H9 (cell line): ENCODE measurements around the gene LYSMD3. TPM values are rescaled to one million over a fixed set of nuclear protein-coding genes. Genes with fewer than 3 reads are reported as not detected.

ENCODE experiments used
- DNase-seq: peaks from one replicate; pipeline ENCODE4 v3.0.0-alpha.2; 2017
- H2AFZ ChIP-seq: one replicate; pipeline ENCODE4 v1.6.1; 2013; ENCODE audit warnings: mild to moderate bottlenecking, low read length, control low read depth, moderate library complexity
- H2AK5ac ChIP-seq: 2 replicates; pipeline ENCODE4 v1.6.1; 2013; ENCODE audit warnings: low read length, control low read depth, mixed read lengths; ENCODE audit not compliant: insufficient read length
- H2BK120ac ChIP-seq: one replicate; pipeline ENCODE4 v1.6.1; 2013; ENCODE audit warnings: low read depth, mild to moderate bottlenecking, low read length, control low read depth, inconsistent platforms; ENCODE audit not compliant: poor library complexity, severe bottlenecking
- H2BK12ac ChIP-seq: 2 replicates; pipeline ENCODE4 v1.6.1; 2013; ENCODE audit warnings: low read length, control low read depth, mixed read lengths, low read depth; ENCODE audit not compliant: insufficient read length
- H2BK15ac ChIP-seq: 2 replicates; pipeline ENCODE4 v1.6.1; 2013; ENCODE audit warnings: low read depth, low read length, control low read depth
- H2BK20ac ChIP-seq: one replicate; pipeline ENCODE4 v1.6.1; 2013; ENCODE audit warnings: low read depth, mild to moderate bottlenecking, low read length, control low read depth, inconsistent platforms; ENCODE audit not compliant: poor library complexity, severe bottlenecking
- H2BK5ac ChIP-seq: 2 replicates; pipeline ENCODE4 v1.6.1; 2013; ENCODE audit warnings: low read length, control low read depth, mixed read lengths; ENCODE audit not compliant: insufficient read length
- H3K14ac ChIP-seq: 2 replicates; pipeline ENCODE4 v1.6.1; 2013; ENCODE audit warnings: low read length, control low read depth; ENCODE audit not compliant: insufficient read depth
- H3K18ac ChIP-seq: 2 replicates; pipeline ENCODE4 v1.6.1; 2013; ENCODE audit warnings: low read depth, mild to moderate bottlenecking, mixed read lengths, low read length, control low read depth; ENCODE audit not compliant: insufficient read length
- H3K23ac ChIP-seq: 2 replicates; pipeline ENCODE4 v1.6.1; 2013; ENCODE audit warnings: low read length, control low read depth, mixed read lengths, low read depth; ENCODE audit not compliant: insufficient read length
- H3K23me2 ChIP-seq: 2 replicates; pipeline ENCODE4 v1.6.1; 2013; ENCODE audit warnings: low read depth, mild to moderate bottlenecking, mixed read lengths, low read length, control low read depth; ENCODE audit not compliant: insufficient read length, poor library complexity, severe bottlenecking
- H3K27ac ChIP-seq: 2 replicates; pipeline ENCODE4 v1.5.1; 2013; ENCODE audit warnings: low read length, control low read depth, mixed read lengths, low read depth; ENCODE audit not compliant: insufficient read length
- H3K27me3 ChIP-seq: 2 replicates; pipeline ENCODE4 v1.6.1; 2013; ENCODE audit warnings: low read length, control low read depth, inconsistent platforms; ENCODE audit not compliant: insufficient read depth
- H3K4ac ChIP-seq: 2 replicates; pipeline ENCODE4 v1.6.1; 2013; ENCODE audit warnings: low read depth, mild to moderate bottlenecking, control low read depth, inconsistent platforms, low read length, moderate library complexity
- H3K4me1 ChIP-seq: 2 replicates; pipeline ENCODE4 v1.6.1; 2013; ENCODE audit warnings: low read length, control low read depth, inconsistent platforms; ENCODE audit not compliant: insufficient read depth
- H3K4me2 ChIP-seq: 2 replicates; pipeline ENCODE4 v1.6.1; 2013; ENCODE audit warnings: low read length, control low read depth, mixed read lengths; ENCODE audit not compliant: insufficient read length, insufficient read depth
- H3K56ac ChIP-seq: 2 replicates; pipeline ENCODE4 v1.6.1; 2013; ENCODE audit warnings: low read depth, mild to moderate bottlenecking, mixed read lengths, low read length, control low read depth; ENCODE audit not compliant: insufficient read length
- H3K79me1 ChIP-seq: 2 replicates; pipeline ENCODE4 v1.6.1; 2013; ENCODE audit warnings: low read depth, mild to moderate bottlenecking, moderate library complexity, low read length, control low read depth, inconsistent platforms; ENCODE audit not compliant: insufficient read depth, poor library complexity, severe bottlenecking
- H3K79me2 ChIP-seq: 2 replicates; pipeline ENCODE4 v1.6.1; 2013; ENCODE audit warnings: low read length, control low read depth, inconsistent platforms; ENCODE audit not compliant: insufficient read depth
- H3K9ac ChIP-seq: 2 replicates; pipeline ENCODE4 v1.6.1; 2013; ENCODE audit warnings: low read length, control low read depth, mixed read lengths; ENCODE audit not compliant: insufficient read length; ENCODE audit errors: extremely low read depth
- H3K9me3 ChIP-seq: one replicate; pipeline ENCODE4 v1.6.1; 2013; ENCODE audit warnings: low read depth, low read length, inconsistent platforms; ENCODE audit not compliant: control insufficient read depth
- H3T11ph ChIP-seq: one replicate; pipeline ENCODE4 v1.6.1; 2013; ENCODE audit warnings: mild to moderate bottlenecking, low read length, control low read depth, inconsistent platforms
- H4K20me1 ChIP-seq: one replicate; pipeline ENCODE4 v1.6.1; 2013; ENCODE audit not compliant: control insufficient read depth, insufficient read length, insufficient read depth
- H4K5ac ChIP-seq: 2 replicates; pipeline ENCODE4 v1.6.1; 2013; ENCODE audit warnings: low read depth, mild to moderate bottlenecking, mixed read lengths, low read length, control low read depth; ENCODE audit not compliant: insufficient read length
- H4K8ac ChIP-seq: replicated peaks from 2 replicates; pipeline ENCODE4 v1.6.1; 2013; ENCODE audit warnings: low read length, control low read depth, mixed read lengths, low read depth; ENCODE audit not compliant: insufficient read length
- H4K91ac ChIP-seq: 2 replicates; pipeline ENCODE4 v1.6.1; 2013; ENCODE audit warnings: low read depth, mild to moderate bottlenecking, moderate library complexity, mixed read lengths, low read length, control low read depth; ENCODE audit not compliant: insufficient read length
- H3K27ac Mint-ChIP-seq, 3 experiments: 2 replicates in 2 of 3; 3 replicates in 1 of 3; pipeline ENCODE4 v1.8.0; 2020 to 2021; ENCODE audit warnings: mixed read lengths in 3 of 3, mild to moderate bottlenecking in 1 of 3, moderate library complexity in 1 of 3
- H3K27me3 Mint-ChIP-seq: 2 replicates; pipeline ENCODE4 v1.8.0; 2021; ENCODE audit warnings: low read depth, mild to moderate bottlenecking, moderate library complexity, mixed read lengths
- H3K36me3 Mint-ChIP-seq, 3 experiments: 2 replicates in 2 of 3; 3 replicates in 1 of 3; pipeline ENCODE4 v1.8.0; 2020 to 2021; ENCODE audit warnings: low read depth in 3 of 3, mixed read lengths in 3 of 3; ENCODE audit not compliant: insufficient read depth in 1 of 3
- H3K4me1 Mint-ChIP-seq, 2 experiments: 2 replicates each; pipeline ENCODE4 v1.8.0; 2020; ENCODE audit warnings: mixed read lengths in 2 of 2
- H3K4me3 Mint-ChIP-seq, 2 experiments: 2 replicates in 1 of 2; 3 replicates in 1 of 2; pipeline ENCODE4 v1.8.0; 2020 to 2021; ENCODE audit warnings: mild to moderate bottlenecking in 2 of 2, mixed read lengths in 2 of 2, moderate library complexity in 1 of 2
- H3K9me3 Mint-ChIP-seq, 2 experiments: 2 replicates in 1 of 2; 3 replicates in 1 of 2; pipeline ENCODE4 v1.8.0; 2020; ENCODE audit warnings: mild to moderate bottlenecking in 2 of 2, mixed read lengths in 2 of 2, moderate library complexity in 1 of 2
- WGBS: extraction: QIAGEN DNeasy Blood & Tissue Kit; methylation state at CpG from one replicate; pipeline ENCODE4 v1.1.7; 2013; ENCODE audit warnings: missing lambda C conversion rate, low lambda C conversion rate, mixed read lengths; ENCODE audit not compliant: insufficient read length; ENCODE audit errors: extremely low coverage; 5-methylcytosine and 5-hydroxymethylcytosine counted together
- total RNA-seq: library from RNA; stranded (reverse); gene quantifications from 2 replicates; pipeline ENCODE4 v1.2.1, GENCODE V29; 2021
- TF ChIP-seq, protein P1 (sequence below): fragments of 200-600 bp; sonication (generic); conservative IDR thresholded peaks from 3 replicates; pipeline ENCODE4 v1.8.0; 2021; ENCODE audit warnings: antibody characterized with exemption, mild to moderate bottlenecking

The LYSMD3 gene
- total RNA-seq, 1 experiment from 2014 or later: 14.0 TPM

DNA sequence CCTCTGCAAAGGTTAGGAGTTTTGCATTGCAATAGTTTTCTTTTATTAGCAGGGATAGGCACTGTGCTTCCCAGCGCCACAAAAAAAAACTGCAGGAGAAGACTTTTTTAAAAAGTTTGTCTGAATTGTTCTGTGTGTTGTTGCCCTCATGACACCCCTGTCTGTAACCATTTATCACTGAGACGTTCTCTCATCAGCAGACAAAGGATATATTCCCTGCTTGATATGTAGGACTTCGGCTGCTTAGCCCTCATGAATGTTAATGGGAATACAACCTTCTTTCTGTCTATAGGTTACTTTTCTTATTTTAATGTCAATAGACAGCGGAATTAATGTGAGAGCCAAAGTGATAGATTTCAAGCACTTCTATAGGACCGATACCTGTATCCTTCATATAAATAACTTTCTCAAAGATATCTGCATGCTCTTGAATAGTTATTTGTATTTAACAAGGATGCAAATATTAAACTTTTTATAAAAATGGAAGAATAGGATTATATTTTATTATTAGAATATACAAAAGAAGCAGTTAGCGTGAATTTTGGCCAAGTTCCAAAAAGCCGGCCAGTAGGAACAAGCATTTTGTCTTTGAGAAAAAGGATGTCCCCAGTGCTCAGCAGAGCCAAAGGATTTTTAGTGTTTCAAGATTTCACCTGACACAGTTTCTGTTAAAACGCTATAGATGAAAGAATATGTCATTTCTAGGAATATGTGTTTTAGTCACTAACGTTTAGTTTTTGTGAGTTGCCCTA, 1.5 kb upstream of the LYSMD3 start:
- no peak overlapping the region for H3K4me2 ChIP-seq
- H2BK5ac ChIP-seq: no peak overlapping the region
- Mint-ChIP-seq H3K36me3 (peaks cover 0 to 10% (median 0%) of the 10 kb centered on the region in 3 experiments; a peak in 1 of 7 replicates), H3K9me3 (no peaks in the 10 kb centered on the region), H3K4me3 (peak overlapping the region; percentile 93 to 96; a peak in 2 of 5 replicates), H3K27ac (no peak overlapping the region), H3K27me3 (no peaks in the 10 kb centered on the region), H3K4me1 (peaks cover 26 to 35% of the 10 kb centered on the region in 2 experiments)
- H2AK5ac ChIP-seq: no peak overlapping the region
- no peak overlapping the region for H2BK120ac ChIP-seq
- no peak overlapping the region for H2BK12ac ChIP-seq
- no peaks in the 10 kb centered on the region for H4K20me1 ChIP-seq
- H4K8ac ChIP-seq: no peak overlapping the region
- TF ChIP-seq, protein P1, sequence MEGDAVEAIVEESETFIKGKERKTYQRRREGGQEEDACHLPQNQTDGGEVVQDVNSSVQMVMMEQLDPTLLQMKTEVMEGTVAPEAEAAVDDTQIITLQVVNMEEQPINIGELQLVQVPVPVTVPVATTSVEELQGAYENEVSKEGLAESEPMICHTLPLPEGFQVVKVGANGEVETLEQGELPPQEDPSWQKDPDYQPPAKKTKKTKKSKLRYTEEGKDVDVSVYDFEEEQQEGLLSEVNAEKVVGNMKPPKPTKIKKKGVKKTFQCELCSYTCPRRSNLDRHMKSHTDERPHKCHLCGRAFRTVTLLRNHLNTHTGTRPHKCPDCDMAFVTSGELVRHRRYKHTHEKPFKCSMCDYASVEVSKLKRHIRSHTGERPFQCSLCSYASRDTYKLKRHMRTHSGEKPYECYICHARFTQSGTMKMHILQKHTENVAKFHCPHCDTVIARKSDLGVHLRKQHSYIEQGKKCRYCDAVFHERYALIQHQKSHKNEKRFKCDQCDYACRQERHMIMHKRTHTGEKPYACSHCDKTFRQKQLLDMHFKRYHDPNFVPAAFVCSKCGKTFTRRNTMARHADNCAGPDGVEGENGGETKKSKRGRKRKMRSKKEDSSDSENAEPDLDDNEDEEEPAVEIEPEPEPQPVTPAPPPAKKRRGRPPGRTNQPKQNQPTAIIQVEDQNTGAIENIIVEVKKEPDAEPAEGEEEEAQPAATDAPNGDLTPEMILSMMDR: no peak
- 0 out of 2 replicates have a peak, but pooled peaks cover 2% of the 10 kb centered on the region for H3K4me1 ChIP-seq
- H2AFZ ChIP-seq: no peak overlapping the region
- no peaks in the 10 kb centered on the region for H3K27me3 ChIP-seq
- no peak for DNase-seq
- H3K9me3 ChIP-seq: no peaks in the 10 kb centered on the region
- H3K79me2 ChIP-seq: no peaks in the 10 kb centered on the region; the same call in 1 of the 2 replicates
- H3K56ac ChIP-seq: no peak overlapping the region
- no peak overlapping the region for H4K91ac ChIP-seq
- H3K79me1 ChIP-seq: no peaks in the 10 kb centered on the region
- H3K18ac ChIP-seq: no peak overlapping the region
- no peak overlapping the region for H3K23ac ChIP-seq
- no CpG with 5 or more reads among the region's 9 CpGs for WGBS
- H3K14ac ChIP-seq: no peak overlapping the region
- H4K5ac ChIP-seq: no peak overlapping the region
- no peak overlapping the region for H3T11ph ChIP-seq
- H3K27ac ChIP-seq: no peak overlapping the region
- no peak overlapping the region for H3K4ac ChIP-seq
- H3K23me2 ChIP-seq: peaks cover 10% of the 10 kb centered on the region
- H2BK15ac ChIP-seq: no peak overlapping the region
- H3K9ac ChIP-seq: peak overlapping the region; percentile 17
- no peak overlapping the region for H2BK20ac ChIP-seq
